IPS-20b (cell line): ENCODE data around the gene FAM50A.
"Not testable (repeated sequence)": the region's sequence is repeated elsewhere in the genome, so short reads cannot be mapped to it uniquely, and the experiment has no call there.

Experiments
- H3K27ac ChIP-seq: one replicate; pipeline ENCODE4 v1.5.1; 2013; ENCODE audit warnings: low read length
- H3K27me3 ChIP-seq: 2 replicates; pipeline ENCODE4 v1.6.1; 2013; ENCODE audit warnings: mild to moderate bottlenecking, low read length, inconsistent platforms; ENCODE audit not compliant: insufficient read depth
- H3K36me3 ChIP-seq: 2 replicates; pipeline ENCODE4 v1.6.1; 2013; ENCODE audit warnings: low read depth, mild to moderate bottlenecking, inconsistent platforms, low read length, moderate library complexity; ENCODE audit not compliant: insufficient read depth
- H3K4me1 ChIP-seq: 2 replicates; pipeline ENCODE4 v1.6.1; 2013; ENCODE audit warnings: mild to moderate bottlenecking, control low read depth, inconsistent platforms, low read length, moderate library complexity; ENCODE audit not compliant: insufficient read depth
- H3K4me3 ChIP-seq: 2 replicates; pipeline ENCODE4 v1.5.1; 2013; ENCODE audit warnings: mild to moderate bottlenecking, low read length, inconsistent platforms
- H3K9ac ChIP-seq: 2 replicates; pipeline ENCODE4 v1.6.1; 2013; ENCODE audit warnings: low read depth, mild to moderate bottlenecking, inconsistent platforms, low read length, moderate library complexity
- H3K9me3 ChIP-seq: 2 replicates; pipeline ENCODE4 v1.6.1; 2013; ENCODE audit warnings: mild to moderate bottlenecking, low read depth, low read length, inconsistent platforms; ENCODE audit not compliant: insufficient read depth

Gene FAM50A

DNA sequence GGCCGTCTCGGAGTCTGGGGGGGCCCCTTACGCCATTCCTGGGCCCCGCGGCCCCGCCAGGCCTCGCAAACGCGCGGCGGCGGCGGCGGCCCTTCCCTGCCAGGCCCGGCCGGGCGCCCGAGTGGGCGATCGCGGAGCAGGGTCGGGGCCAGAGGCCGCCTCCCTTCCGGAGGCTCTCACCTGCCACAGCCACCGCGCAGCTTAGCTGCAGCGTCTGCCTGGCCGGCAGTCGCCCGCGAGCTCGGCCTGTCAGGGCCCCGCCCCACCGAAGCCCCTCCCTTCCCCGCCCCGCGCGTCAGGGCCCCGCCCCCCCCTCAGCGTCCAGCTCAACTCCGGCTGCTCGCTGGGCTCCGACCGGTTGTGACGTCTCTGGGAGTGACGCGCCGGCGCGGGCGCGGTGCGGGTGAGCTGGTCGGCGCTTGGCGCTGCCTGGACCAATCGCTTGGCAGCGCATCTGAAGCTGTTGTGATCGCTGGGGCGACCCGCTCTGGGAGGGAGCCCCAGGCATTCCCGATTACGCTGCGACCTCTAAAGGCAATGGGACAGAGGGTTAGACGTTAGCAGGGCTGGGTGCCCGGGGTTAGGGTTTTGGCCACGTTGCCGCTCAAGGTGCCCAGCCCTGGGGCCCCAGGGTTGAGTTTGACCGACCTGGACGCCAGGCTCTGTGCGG, 46.6 kb downstream of the FAM50A start, which contains the start of gene SLC10A3:
TSS of gene SLC10A3 (minus strand) at position 216 of the 670 bp plus-strand sequence. CDS start 1,689 bp downstream, outside the sequence.
- H3K9me3 ChIP-seq: no peaks in the 10 kb centered on the region

GRCh38 chrX:154494715-154495114, 50.8 kb downstream of the FAM50A start:
- peaks cover 1% of the 10 kb centered on the region; the same call in 1 of the 2 replicates for H3K27me3 ChIP-seq
- no peak overlapping the region for H3K27ac ChIP-seq
- H3K4me3 ChIP-seq: no peak overlapping the region
- H3K9ac ChIP-seq: no peak overlapping the region
- H3K4me1 ChIP-seq: no peaks in the 10 kb centered on the region
- H3K36me3 ChIP-seq: no peaks in the 10 kb centered on the region
- H3K9me3 ChIP-seq: no peaks in the 10 kb centered on the region

More for the DNA sequence above, 46.6 kb downstream of the FAM50A start, which contains the start of gene SLC10A3:
- H3K36me3 ChIP-seq: no peaks in the 10 kb centered on the region
- peak within 1 kb of the TSS; percentile 71 for H3K4me3 ChIP-seq
- H3K4me1 ChIP-seq: no peaks in the 10 kb centered on the region
- peak within 1 kb of the TSS; percentile 74; the same call in 1 of the 2 replicates for H3K9ac ChIP-seq
- no peak within 1 kb of the TSS for H3K27ac ChIP-seq
- peaks cover 7% of the 10 kb centered on the region; the same call in 1 of the 2 replicates for H3K27me3 ChIP-seq

GRCh38 chrX:154495472-154495922, 51.6 kb downstream of the FAM50A start:
- H3K4me1 ChIP-seq: no peaks in the 10 kb centered on the region
- no peak overlapping the region for H3K27ac ChIP-seq
- no peaks in the 10 kb centered on the region; the same call in 1 of the 2 replicates for H3K27me3 ChIP-seq
- no peak overlapping the region for H3K9ac ChIP-seq
- no peaks in the 10 kb centered on the region for H3K9me3 ChIP-seq
- no peaks in the 10 kb centered on the region for H3K36me3 ChIP-seq
- no peak overlapping the region for H3K4me3 ChIP-seq

DNA sequence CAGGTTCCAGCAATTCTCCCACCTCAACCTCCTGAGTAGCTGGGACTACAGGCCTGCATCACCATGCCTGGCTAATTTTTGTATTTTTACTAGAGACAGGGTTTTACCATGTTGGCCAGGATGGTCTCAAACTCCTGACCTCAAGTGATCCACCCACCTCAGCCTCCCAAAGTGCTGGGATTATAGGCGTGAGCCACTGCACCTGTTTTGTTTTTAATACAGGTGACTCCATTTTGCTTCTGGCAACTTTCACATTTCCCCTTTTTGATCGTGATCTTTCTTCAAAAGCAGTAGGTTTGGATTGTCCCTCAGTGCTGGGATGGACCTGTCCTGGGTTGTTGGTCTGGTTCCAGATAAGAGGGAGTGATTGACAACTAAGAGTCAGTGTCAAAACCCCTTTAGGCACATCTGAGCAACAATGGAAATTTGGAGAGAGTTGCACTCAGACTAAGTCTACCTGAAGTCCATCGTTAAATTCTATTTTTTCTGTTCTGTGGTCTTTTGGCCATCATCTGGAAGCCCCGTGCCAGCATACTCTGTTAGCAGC, 52.7 kb downstream of the FAM50A start:
- H3K27me3 ChIP-seq, H3K9ac ChIP-seq, H3K4me3 ChIP-seq, H3K4me1 ChIP-seq, H3K27ac ChIP-seq, H3K36me3 ChIP-seq, H3K9me3 ChIP-seq: not testable (repeated sequence)
